Left renal pelvis (tissue), 4 donors: ENCODE measurements around the gene PTGS1. TPM values are rescaled to one million over a fixed set of nuclear protein-coding genes. Genes with fewer than 3 reads are reported as not detected.

Experiments
- polyA plus RNA-seq, 4 donors: library from polyadenylated mRNA; unstranded; fragments of 120-200 nt; gene quantifications; one replicate each; pipeline ENCODE4 v1.2.1, GENCODE V29; 2013; ENCODE audit not compliant: insufficient read length in 4 of 4

Gene PTGS1
- polyA plus RNA-seq, 4 donors: 3.2 to 6.7 (median 6.2) TPM

Other genes starting within 250 kb of the PTGS1 start
- gene NDUFA8, start 211.2 kb upstream of the PTGS1 start, polyA plus RNA-seq: 10 to 100 TPM; 45.5 to 76.0 (median 75.5) TPM
- 1 to 10 TPM in 3 of 4 donors, not detected in 1; 1.6 to 2.6 (median 2.3) TPM for gene MORN5, start 211.1 kb upstream of the PTGS1 start, polyA plus RNA-seq
- gene LHX6, start 142.1 kb upstream of the PTGS1 start, polyA plus RNA-seq: 1 to 10 TPM; 1.8 to 4.7 (median 3.5) TPM
- gene RBM18, start 106.2 kb upstream of the PTGS1 start, polyA plus RNA-seq: 10 to 100 TPM; 31.6 to 41.6 (median 34.5) TPM
- 10 to 100 TPM; 21.9 to 46.3 (median 44.9) TPM for gene MRRF, start 106.1 kb upstream of the PTGS1 start, polyA plus RNA-seq
- gene OR1J1, start 106.9 kb downstream of the PTGS1 start, polyA plus RNA-seq: not detected
- gene OR1J2, start 139.8 kb downstream of the PTGS1 start, polyA plus RNA-seq: not detected
- gene OR1J4, start 148.1 kb downstream of the PTGS1 start, polyA plus RNA-seq: not detected
- gene OR1N1, start 156.3 kb downstream of the PTGS1 start, polyA plus RNA-seq: not detected
- not detected for gene OR1N2, start 182.1 kb downstream of the PTGS1 start, polyA plus RNA-seq
- under 1 TPM; 0.11 to 0.30 (median 0.20) TPM for gene OR1L8, start 212.4 kb downstream of the PTGS1 start, polyA plus RNA-seq
- gene OR1Q1, start 243.7 kb downstream of the PTGS1 start, polyA plus RNA-seq: not detected